ENCODE data around the gene PNKD.
"Not testable (repeated sequence)": the region's sequence is repeated elsewhere in the genome, so short reads cannot be mapped to it uniquely, and the experiment has no call there.

PNKD gene

DNA sequence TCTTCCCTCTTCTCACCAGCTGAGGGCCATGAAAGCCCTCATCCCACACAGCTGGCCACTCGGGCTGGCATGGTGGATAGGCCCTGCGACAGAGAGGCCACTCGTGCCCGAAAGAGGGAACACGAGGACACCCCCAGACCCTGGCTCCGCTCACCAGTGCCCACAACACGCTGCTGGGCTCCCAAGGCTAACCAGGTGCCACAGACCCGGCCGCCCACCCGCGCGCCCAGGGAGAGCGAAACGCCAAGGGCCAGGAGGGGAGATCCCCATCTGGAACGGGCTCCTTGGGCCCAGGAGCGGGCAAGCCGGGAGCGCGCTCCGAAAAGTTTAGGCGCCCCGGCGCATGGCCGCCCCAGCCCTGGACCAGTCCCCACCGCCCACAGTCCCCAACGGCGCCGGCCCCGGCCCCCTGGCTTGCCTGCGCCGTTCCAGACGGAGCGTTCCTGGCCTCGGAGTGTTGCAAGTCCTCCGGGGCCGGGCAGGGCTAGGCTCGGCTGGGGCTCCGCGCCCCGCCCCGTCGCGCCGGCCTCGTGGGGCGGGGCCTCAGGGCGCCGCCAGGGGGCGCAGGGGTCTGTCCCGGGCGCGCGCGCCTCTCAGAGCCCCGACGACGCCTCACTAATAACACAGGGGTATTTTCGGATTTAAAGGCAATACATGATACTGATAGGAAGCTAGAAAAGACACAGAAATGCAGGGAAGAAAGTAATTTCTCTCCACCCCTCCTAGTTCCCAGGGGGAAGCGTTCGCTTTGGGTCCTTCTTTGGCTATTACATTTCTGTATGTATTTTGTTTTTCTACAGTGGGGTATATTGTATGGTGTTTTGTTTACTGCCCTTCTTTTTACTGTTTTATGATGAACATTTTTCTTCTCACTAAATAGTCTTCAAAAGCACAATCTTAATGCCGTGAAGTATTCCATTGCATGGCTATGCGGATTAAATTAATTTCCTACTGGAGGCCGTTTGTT lies 22.0 kb downstream of the PNKD start, which contains the start of gene TMBIM1:
Gene TMBIM1 (minus strand): TSS at position 456 of the 967 bp plus-strand sequence. CDS start 10,362 bp downstream, outside the sequence.
- peak; percentile 88 to 96 (median 93) for DNase-seq

DNA sequence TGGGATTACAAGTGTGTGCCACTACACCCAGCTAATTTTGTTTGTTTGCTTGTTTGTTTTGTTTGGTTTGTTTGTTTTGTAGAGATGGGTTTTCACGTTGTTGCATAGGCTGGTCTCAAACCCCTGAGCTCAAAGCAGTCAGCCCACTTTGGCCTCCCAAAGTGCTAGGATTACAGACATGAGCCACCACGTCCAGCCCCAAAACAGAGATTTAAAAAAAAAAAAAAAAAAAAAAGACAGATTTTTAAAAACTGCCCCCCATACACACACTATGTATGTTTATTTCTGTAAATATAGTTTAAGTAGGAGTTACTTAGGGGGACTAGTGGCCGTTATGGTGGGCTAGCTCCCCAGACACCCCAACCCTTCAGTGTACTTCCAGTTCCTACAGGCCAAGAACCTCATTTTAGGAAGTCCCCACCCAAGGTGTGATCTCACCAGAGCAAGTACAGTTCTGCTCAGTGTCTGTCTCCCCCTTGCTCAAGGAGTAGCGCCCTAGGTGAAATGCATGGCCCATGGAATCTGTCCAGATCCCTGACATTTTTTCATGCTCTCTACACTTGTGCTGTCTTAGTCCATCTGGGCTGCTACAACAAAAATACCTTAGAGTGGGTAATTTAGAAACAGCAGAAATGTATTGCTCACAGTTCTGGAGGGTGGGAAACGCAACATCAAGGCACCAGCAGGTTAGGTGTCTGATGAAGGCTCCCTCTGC lies 23.6 kb downstream of the PNKD start:
- peak; percentile 63 to 71 (median 70) for DNase-seq

- peak in 3 of 4 experiments; percentile 40 to 68 (median 63) for DNase-seq
These were observed 24.2 kb downstream of the PNKD start for GRCh38 chr2:218294430-218295022.

DNA sequence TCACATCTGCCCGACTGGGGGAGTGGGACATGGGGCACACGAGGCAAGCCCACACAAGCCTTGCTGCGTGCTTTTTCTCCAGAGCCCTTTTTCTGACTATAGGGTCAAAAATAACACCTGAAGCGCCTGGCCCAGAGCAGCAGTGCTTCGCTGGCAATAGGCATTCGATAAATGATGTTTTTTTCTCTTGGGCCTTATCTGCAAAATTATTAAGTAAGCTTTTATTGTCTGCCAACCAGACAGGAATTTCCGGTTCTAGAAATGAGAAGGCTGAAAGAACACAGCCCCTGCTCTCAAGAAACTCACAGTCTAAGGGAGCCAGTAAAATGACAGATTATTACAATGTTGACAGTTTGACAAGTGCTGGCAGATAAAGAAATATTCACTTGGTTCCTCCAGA lies 24.7 kb downstream of the PNKD start:
- no peak for DNase-seq

DNA sequence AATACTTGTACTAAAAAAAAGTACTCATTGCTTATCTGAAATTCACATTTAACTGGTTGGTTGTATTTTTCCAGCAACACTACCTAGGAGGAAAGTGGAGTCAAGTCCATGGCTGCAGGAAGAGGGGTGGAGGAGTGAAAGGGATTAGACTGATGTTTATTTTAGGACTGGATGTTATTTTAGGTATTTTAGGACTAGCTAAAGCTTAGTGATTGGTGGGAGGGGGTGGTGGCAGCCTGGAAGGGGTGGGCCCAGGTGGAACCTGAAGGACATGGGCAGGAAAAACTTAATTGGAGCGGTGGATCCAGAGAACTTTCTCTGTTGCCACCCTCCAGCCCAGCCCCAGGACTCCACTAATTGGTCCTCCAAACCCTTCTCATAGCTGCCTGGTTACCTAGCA lies 25.9 kb downstream of the PNKD start:
- no peak for DNase-seq

- DNase-seq, result no peak
These were observed 26.5 kb downstream of the PNKD start for GRCh38 chr2:218296847-218297246.

- DNase-seq, result no peak
These were observed 28.1 kb downstream of the PNKD start for GRCh38 chr2:218298314-218298875.

GRCh38 chr2:218300141-218300540 lies 29.8 kb downstream of the PNKD start:
- peak in 3 of 4 experiments; percentile 43 to 59 (median 58) for DNase-seq

DNA sequence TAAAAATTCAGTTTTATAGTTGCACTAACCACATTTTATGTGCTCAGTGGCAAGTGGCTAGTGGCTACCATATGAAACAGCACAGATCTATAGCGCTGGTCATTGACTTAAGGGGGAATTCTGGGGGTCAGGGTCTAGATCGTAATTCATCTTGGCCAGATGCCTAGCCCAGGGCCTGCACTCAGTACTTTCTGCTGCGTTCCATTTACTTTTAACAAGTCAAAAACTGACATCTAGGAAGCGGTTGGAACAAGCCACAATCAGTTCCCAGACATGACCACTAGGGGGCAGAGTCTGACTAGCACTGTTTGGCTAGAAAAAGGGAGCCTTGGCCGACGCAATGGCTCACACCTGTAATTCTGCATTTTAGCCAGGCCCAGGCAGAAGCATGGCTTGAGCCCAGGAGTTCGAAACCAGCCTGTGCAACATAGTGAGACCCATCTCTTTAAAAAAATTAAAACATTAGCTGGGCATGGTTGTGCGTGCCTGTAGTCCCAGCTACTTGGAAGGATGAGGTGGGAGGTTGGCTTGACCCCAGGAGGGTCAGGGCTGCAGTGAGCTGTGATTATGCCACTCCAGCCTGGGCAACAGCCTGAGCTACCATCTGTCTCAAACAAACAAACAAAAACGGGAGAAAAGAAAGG lies 31.0 kb downstream of the PNKD start:
- DNase-seq, result peak; percentile 90 to 95 (median 94)

DNA sequence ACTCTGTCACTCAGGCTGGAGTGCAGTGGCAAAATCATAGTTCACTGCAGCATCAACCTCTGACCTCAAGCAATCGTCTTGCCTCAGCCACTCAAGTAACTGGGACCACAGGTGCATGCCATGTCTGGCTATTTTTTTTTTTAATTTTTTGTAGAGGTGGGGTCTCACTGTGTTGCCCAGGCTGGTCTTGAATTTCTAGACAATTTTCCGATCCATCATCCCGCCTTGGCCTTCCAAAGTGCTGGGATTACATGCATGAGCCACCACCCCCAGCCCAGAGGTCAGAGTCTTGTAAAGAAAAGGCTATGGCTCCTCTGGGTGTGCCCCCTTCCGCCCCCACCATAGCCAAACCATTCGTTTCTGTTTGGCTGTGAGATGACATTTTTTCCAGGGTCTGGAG lies 35.1 kb downstream of the PNKD start:
- DNase-seq, result no peak

GRCh38 chr2:218306184-218306920 lies 36.0 kb downstream of the PNKD start:
- no peak for DNase-seq

GRCh38 chr2:218307415-218308090 lies 37.2 kb downstream of the PNKD start:
- DNase-seq, result no peak

DNA sequence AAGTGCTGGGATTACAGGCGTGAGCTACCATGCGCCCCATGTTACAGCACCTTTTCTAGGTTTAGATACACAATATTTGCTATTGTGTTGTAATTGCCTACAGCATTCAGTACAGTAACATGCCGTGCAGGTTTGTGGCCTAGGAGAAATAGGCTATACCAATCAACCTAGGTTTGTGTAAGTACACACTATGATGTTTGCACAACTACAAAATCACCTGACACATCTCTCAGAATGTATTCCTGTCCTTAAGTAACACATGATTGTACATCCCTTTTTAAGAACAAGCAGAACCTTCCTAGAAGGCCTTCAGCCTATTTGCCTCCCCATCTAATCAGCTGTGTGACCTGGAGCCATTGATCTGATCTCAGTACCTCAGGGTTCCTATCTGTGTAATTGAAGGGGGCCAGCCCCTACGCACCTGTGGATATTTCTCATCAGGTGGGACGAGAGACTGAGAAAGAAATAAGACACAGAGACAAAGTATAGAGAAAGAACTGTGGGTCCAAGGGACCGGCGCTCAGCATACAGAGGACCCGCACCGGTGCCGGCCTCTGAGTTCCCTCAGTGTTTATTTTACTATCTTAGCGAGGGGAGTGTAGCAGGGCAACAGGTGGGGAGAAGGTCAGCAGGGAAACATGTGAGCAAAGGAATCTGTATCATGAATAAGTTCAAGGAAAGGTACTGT lies 40.7 kb downstream of the PNKD start:
- peak in 2 of 4 experiments; percentile 40 to 48 for DNase-seq

DNA sequence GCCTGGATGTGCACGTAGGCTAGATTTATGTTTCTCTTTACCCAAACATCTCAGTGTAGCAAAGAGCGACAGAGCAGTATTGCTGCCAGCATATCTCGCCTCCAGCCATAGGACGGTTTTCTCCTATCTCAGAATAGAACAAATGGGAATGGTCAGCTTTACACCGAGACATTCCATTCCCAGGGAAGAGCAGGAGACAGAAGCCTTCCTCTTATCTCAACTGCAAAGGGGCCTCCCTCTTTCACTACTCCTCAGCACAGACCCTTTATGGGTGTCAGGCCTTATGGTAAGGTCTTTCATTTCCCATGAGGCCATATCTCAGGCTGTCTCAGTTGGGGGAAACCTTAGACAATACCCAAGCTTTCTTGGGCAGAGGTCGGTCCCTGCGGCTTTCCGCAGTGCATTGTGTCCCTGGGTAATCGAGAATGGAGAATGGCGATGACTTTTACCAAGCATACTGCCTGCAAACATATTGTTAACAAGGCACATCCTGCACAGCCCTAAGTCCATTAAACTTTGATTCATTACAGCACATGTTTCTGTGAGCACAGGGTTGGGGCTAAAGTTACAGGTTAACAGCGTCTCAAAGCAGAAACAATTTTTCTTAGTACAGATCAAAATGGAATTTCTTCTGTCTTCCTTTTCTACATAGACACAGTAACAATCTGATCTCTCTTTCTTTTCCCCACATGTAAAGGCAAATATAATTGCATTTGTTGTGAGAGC lies 41.4 kb downstream of the PNKD start:
- DNase-seq, result not testable (repeated sequence)

DNA sequence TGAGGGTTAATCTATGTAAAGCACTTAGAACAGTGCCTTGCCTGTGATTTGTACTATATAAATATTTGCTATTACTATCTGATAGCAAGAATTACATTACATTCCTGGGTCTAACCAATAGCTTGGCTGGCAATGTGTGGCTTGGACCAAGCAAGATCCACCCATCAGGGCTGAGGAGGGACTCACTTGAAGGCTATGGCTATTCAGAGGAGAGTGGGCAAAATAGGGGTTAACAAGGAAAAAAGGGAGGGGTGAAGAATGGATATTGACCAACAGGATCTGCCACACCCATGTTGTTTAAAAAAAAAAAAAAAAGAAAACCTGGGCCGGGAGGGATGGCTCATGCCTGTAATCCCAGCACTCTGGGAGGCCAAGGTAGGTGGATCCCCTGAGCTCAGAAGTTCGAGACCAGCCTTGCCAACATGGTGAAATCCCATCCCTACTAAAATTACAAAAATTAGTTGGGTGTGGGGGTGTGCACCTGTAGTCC lies 42.0 kb downstream of the PNKD start:
- DNase-seq, result no peak

DNA sequence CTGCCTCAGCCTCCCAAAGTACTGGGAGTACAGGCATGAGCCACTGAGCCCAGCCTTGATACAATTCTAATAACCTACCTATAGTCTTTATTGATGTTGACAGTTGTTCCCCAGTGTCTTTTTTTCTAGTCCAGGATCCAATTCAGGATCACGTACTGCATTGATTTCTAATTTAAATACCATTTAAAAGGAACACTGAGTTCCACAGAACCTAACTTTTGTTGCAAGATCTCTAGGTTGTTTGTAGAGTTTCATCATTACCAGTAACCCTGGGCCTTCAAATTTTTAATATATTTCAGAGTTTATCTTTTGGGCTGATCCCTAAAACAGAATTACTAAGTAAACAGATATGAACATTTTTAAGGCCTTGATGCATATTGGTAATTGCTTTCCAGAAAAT lies 43.0 kb downstream of the PNKD start:
- no peak for DNase-seq

DNA sequence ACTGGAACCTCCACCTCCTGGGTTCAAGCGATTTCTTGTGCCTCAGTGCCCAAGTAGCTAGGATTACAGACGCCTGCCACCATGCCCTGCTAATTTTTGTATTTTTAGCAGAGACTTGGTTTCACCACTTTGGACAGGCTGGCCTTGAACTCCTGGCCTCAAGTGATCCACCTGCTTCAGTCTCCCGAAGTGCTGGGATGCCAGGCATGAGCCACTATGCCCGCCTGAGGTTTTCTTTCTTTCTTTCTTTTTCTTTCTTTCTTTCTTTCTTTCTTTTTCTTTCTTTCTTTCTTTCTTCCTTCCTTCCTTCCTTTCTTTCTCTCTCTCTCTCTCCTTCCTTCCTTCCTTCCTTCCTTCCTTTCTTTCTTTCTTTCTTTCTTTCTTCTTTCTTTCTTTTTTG lies 44.4 kb downstream of the PNKD start:
- not testable (repeated sequence) for DNase-seq

GRCh38 chr2:218315397-218315796 lies 45.1 kb downstream of the PNKD start:
- DNase-seq, result no peak

DNA sequence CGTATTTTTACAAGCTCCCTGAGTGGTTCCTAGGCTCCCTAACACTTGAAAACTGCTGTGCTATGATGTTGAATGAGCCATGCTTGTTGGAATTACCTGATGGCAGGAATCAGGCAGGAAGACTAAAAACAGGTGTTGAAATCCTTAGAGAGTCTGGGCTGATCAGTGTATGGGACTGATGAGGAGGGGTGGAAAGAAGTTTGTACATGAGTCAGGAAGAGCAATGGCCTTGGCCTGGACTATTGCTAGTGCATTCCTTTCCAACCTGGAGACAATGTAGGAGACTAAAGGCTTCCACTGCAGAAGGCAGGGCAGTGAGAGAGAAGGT lies 46.9 kb downstream of the PNKD start:
- DNase-seq, result no peak

Data from suppressor macrophage (primary cell).